ENCODE data around the gene NAGLU. TPM values are rescaled to one million over a fixed set of nuclear protein-coding genes. Genes with fewer than 3 reads are reported as not detected.

The NAGLU gene
- total and polyA plus RNA-seq, 2 of the 13 experiments (the other 11 are each of a cell fraction or from before 2014, with no cell fraction given), result 28.2 to 40.1 TPM

DNA sequence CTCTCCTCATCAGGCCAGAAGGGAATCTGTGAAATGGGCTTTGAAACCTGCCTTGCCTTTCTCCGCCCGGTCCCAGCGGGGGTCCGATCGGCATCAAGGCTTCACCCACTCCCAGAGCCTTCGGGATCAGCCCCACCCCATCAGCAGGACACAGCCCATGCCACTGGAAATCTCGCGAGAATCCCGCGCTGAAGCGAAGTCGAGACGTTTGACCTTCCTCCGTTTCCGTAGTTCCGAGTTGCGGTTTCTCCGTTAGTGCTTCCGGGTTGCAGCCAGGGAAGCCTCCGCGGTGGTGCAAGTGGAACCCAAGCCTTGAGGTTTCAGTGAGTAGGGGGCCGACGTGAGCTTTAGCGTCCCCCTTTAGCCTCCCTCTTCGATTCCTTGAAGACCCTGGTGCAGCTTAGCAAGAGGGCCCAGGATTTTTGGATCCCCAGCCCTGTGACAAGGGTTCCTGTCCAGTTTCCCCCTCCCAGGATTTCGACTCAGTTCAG lies 25.9 kb downstream of the NAGLU start, which contains the start of gene COASY (continued):
- TF ChIP-seq, protein P1, sequence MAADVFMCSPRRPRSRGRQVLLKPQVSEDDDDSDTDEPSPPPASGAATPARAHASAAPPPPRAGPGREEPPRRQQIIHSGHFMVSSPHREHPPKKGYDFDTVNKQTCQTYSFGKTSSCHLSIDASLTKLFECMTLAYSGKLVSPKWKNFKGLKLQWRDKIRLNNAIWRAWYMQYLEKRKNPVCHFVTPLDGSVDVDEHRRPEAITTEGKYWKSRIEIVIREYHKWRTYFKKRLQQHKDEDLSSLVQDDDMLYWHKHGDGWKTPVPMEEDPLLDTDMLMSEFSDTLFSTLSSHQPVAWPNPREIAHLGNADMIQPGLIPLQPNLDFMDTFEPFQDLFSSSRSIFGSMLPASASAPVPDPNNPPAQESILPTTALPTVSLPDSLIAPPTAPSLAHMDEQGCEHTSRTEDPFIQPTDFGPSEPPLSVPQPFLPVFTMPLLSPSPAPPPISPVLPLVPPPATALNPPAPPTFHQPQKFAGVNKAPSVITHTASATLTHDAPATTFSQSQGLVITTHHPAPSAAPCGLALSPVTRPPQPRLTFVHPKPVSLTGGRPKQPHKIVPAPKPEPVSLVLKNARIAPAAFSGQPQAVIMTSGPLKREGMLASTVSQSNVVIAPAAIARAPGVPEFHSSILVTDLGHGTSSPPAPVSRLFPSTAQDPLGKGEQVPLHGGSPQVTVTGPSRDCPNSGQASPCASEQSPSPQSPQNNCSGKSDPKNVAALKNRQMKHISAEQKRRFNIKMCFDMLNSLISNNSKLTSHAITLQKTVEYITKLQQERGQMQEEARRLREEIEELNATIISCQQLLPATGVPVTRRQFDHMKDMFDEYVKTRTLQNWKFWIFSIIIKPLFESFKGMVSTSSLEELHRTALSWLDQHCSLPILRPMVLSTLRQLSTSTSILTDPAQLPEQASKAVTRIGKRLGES (CRISPR knock-in tag; IDR thresholded peaks at IDR 0.05; ENCODE audit: borderline replicate concordance), result 0 out of 2 replicates have a peak, but pooled peaks have one; percentile 62
- TF ChIP-seq, protein P2, sequence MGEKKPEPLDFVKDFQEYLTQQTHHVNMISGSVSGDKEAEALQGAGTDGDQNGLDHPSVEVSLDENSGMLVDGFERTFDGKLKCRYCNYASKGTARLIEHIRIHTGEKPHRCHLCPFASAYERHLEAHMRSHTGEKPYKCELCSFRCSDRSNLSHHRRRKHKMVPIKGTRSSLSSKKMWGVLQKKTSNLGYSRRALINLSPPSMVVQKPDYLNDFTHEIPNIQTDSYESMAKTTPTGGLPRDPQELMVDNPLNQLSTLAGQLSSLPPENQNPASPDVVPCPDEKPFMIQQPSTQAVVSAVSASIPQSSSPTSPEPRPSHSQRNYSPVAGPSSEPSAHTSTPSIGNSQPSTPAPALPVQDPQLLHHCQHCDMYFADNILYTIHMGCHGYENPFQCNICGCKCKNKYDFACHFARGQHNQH (CRISPR knock-in tag; IDR thresholded peaks at IDR 0.05), result peak; percentile 88
- TF ChIP-seq GATAD2A (CRISPR knock-in tag; IDR thresholded peaks at IDR 0.05), result peak; percentile 78; the same call in 1 of the 2 replicates
- TF ChIP-seq SMAD1 (CRISPR knock-in tag; IDR thresholded peaks at IDR 0.05; ENCODE audit: borderline replicate concordance, low read depth), result 0 out of 2 replicates have a peak, but pooled peaks have one; percentile 30
- TF ChIP-seq FIP1L1 (IDR thresholded peaks at IDR 0.05; ENCODE audit: borderline replicate concordance, insufficient read depth, low read depth, low read length), result peak; percentile 50; the same call in 1 of the 2 replicates
- no peak for TF ChIP-seq HOXA7 (CRISPR knock-in tag; IDR thresholded peaks at IDR 0.05)
- TF ChIP-seq, protein P3, sequence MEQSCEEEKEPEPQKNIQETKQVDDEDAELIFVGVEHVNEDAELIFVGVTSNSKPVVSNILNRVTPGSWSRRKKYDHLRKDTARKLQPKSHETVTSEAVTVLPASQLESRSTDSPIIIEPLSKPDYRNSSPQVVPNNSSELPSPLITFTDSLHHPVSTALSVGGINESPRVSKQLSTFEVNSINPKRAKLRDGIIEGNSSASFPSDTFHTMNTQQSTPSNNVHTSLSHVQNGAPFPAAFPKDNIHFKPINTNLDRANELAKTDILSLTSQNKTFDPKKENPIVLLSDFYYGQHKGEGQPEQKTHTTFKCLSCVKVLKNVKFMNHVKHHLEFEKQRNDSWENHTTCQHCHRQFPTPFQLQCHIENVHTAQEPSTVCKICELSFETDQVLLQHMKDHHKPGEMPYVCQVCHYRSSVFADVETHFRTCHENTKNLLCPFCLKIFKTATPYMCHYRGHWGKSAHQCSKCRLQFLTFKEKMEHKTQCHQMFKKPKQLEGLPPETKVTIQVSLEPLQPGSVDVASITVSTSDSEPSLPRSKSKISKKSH (CRISPR knock-in tag; IDR thresholded peaks at IDR 0.05; ENCODE audit: borderline replicate concordance), result peak; percentile 78; the same call in 1 of the 2 replicates
- peak; percentile 26; the same call in 1 of the 2 replicates for TF ChIP-seq BRCA1 (CRISPR knock-in tag; IDR thresholded peaks at IDR 0.05)
- no peak for TF ChIP-seq ZFP1 (CRISPR knock-in tag; IDR thresholded peaks at IDR 0.05)
- TF ChIP-seq, protein P4, sequence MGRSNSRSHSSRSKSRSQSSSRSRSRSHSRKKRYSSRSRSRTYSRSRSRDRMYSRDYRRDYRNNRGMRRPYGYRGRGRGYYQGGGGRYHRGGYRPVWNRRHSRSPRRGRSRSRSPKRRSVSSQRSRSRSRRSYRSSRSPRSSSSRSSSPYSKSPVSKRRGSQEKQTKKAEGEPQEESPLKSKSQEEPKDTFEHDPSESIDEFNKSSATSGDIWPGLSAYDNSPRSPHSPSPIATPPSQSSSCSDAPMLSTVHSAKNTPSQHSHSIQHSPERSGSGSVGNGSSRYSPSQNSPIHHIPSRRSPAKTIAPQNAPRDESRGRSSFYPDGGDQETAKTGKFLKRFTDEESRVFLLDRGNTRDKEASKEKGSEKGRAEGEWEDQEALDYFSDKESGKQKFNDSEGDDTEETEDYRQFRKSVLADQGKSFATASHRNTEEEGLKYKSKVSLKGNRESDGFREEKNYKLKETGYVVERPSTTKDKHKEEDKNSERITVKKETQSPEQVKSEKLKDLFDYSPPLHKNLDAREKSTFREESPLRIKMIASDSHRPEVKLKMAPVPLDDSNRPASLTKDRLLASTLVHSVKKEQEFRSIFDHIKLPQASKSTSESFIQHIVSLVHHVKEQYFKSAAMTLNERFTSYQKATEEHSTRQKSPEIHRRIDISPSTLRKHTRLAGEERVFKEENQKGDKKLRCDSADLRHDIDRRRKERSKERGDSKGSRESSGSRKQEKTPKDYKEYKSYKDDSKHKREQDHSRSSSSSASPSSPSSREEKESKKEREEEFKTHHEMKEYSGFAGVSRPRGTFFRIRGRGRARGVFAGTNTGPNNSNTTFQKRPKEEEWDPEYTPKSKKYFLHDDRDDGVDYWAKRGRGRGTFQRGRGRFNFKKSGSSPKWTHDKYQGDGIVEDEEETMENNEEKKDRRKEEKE (IDR thresholded peaks at IDR 0.05), result no peak
- peak; percentile 94; the same call in 1 of the 2 replicates for TF ChIP-seq ZNF777 (CRISPR knock-in tag; IDR thresholded peaks at IDR 0.05)
- TF ChIP-seq ZNF7 (CRISPR knock-in tag; IDR thresholded peaks at IDR 0.05), result no peak
- no peak for TF ChIP-seq PAF1 (CRISPR knock-in tag; IDR thresholded peaks at IDR 0.05)
- peak; percentile 83 for TF ChIP-seq SIN3B (IDR thresholded peaks at IDR 0.05; ENCODE audit: low read length)
- TF ChIP-seq ZNF432 (CRISPR knock-in tag; IDR thresholded peaks at IDR 0.05; ENCODE audit: borderline replicate concordance), result no peak
- TF ChIP-seq ZNF460 (CRISPR knock-in tag; IDR thresholded peaks at IDR 0.05; ENCODE audit: borderline replicate concordance), result no peak
- TF ChIP-seq, protein P5, sequence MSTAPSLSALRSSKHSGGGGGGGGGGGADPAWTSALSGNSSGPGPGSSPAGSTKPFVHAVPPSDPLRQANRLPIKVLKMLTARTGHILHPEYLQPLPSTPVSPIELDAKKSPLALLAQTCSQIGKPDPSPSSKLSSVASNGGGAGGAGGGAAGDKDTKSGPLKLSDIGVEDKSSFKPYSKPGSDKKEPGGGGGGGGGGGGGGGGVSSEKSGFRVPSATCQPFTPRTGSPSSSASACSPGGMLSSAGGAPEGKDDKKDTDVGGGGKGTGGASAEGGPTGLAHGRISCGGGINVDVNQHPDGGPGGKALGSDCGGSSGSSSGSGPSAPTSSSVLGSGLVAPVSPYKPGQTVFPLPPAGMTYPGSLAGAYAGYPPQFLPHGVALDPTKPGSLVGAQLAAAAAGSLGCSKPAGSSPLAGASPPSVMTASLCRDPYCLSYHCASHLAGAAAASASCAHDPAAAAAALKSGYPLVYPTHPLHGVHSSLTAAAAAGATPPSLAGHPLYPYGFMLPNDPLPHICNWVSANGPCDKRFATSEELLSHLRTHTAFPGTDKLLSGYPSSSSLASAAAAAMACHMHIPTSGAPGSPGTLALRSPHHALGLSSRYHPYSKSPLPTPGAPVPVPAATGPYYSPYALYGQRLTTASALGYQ (CRISPR knock-in tag; IDR thresholded peaks at IDR 0.05), result no peak; the same call in 1 of the 2 replicates
- peak; percentile 99 for TF ChIP-seq CHD2 (IDR thresholded peaks at IDR 0.05; ENCODE audit: low read depth, low read length)
- TF ChIP-seq ZNF451 (CRISPR knock-in tag; IDR thresholded peaks at IDR 0.05), result peak; percentile 73; the same call in 1 of the 2 replicates
- TF ChIP-seq BORCS8-MEF2B (CRISPR knock-in tag; IDR thresholded peaks at IDR 0.05), result peak; percentile 60; the same call in 1 of the 2 replicates

All from HepG2 (cell line).